Activated CD4-positive, alpha-beta T cell treated with anti-CD3 and anti-CD28 coated beads for 4 hours (primary cell): ENCODE data around the gene BBS4.

Experiments used
- DNase-seq, 2 donors: peaks; one replicate each; pipeline ENCODE4 v3.0.0-alpha.2; 2020

Gene BBS4

GRCh38 chr15:72766780-72767179, 80.8 kb downstream of the BBS4 start:
- no peak for DNase-seq

- DNase-seq = no peak
Measured at GRCh38 chr15:72770673-72771328, 84.8 kb downstream of the BBS4 start.

- DNase-seq = no peak
Measured at GRCh38 chr15:72771329-72771725, 85.3 kb downstream of the BBS4 start.

- DNase-seq = no peak
Measured at GRCh38 chr15:72774696-72775383, 88.8 kb downstream of the BBS4 start.

- DNase-seq = no peak
Measured at GRCh38 chr15:72778796-72779195, 92.8 kb downstream of the BBS4 start.

- no peak for DNase-seq
Measured at GRCh38 chr15:72781631-72782030, 95.6 kb downstream of the BBS4 start.

- no peak for DNase-seq
Measured at GRCh38 chr15:72782274-72783003, 96.4 kb downstream of the BBS4 start.

- peak in 1 of 2 donors; percentile 33 for DNase-seq
Measured at GRCh38 chr15:72783004-72783639, 97.1 kb downstream of the BBS4 start.

- DNase-seq = peak; percentile 92
Measured at GRCh38 chr15:72783640-72784455, 97.8 kb downstream of the BBS4 start, which contains the start of gene ADPGK. Gene ADPGK (minus strand): TSS chr15:72783758. CDS start chr15:72783691, 67 bp downstream.

- no peak for DNase-seq
Measured at GRCh38 chr15:72784456-72784876, 98.5 kb downstream of the BBS4 start.

GRCh38 chr15:72785432-72785831, 99.4 kb downstream of the BBS4 start:
- peak; percentile 20 to 31 for DNase-seq

GRCh38 chr15:72785841-72786240, 99.8 kb downstream of the BBS4 start:
- no peak for DNase-seq

GRCh38 chr15:72786242-72786641, 100.2 kb downstream of the BBS4 start:
- DNase-seq = no peak

GRCh38 chr15:72786676-72787345, 100.8 kb downstream of the BBS4 start:
- no peak for DNase-seq

GRCh38 chr15:72787526-72787925, 101.5 kb downstream of the BBS4 start:
- no peak for DNase-seq
